Memory B cell (primary cell): ENCODE data around the gene VAV3.

Experiments
- ATAC-seq: fragments of 150-1000 bp; cut with Tn5 transposase; 2 replicates; pipeline ENCODE4 v1.10.0; 2021; ENCODE audit warnings: low read depth, mild to moderate bottlenecking, moderate library complexity
- DNase-seq, 2 donors: peaks; one replicate each; pipeline ENCODE4 v3.0.0; 2022; ENCODE audit warnings: low spot score in 2 of 2
- H3K27ac Mint-ChIP-seq: one replicate; pipeline ENCODE4 v1.8.0; 2022; ENCODE audit warnings: mild to moderate bottlenecking, moderate library complexity, mixed read lengths
- H3K27me3 Mint-ChIP-seq: one replicate; pipeline ENCODE4 v1.8.0; 2022; ENCODE audit warnings: mixed read lengths
- H3K36me3 Mint-ChIP-seq: one replicate; pipeline ENCODE4 v1.8.0; 2022; ENCODE audit warnings: mild to moderate bottlenecking, mixed read lengths
- H3K4me1 Mint-ChIP-seq: one replicate; pipeline ENCODE4 v1.8.0; 2022; ENCODE audit warnings: mixed read lengths
- H3K4me3 Mint-ChIP-seq: one replicate; pipeline ENCODE4 v1.8.0; 2022; ENCODE audit warnings: mild to moderate bottlenecking, moderate library complexity, mixed read lengths
- H3K9me3 Mint-ChIP-seq: one replicate; pipeline ENCODE4 v1.8.0; 2022; ENCODE audit warnings: mixed read lengths

Gene VAV3

DNA sequence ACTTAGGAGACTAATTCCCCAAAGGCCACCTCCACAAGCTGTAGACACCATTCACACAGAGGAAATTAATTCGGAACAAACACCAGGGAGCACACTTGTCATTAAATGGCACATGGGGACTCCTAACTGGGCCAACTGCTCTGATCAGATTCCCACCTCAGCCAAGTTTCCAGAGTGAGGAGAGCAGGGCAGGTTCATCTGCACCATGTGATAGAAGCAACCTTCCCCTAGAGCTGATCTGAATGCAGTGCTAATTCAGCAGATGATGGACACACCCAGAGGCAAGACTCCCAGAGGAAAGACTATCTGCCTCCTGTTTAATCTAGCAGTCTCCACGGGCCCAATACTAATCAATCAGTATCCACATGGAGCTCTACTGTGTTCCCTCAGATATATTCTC lies 147.0 kb downstream of the VAV3 start:
- Mint-ChIP-seq H3K27ac (no peak overlapping the region), H3K36me3 (peaks cover 27% of the 10 kb centered on the region), H3K27me3 (no peaks in the 10 kb centered on the region), H3K4me3 (no peak overlapping the region), H3K9me3 (peaks cover 1% of the 10 kb centered on the region), H3K4me1 (peaks cover 33% of the 10 kb centered on the region)
- DNase-seq (no peak), ATAC-seq (no peak)

DNA sequence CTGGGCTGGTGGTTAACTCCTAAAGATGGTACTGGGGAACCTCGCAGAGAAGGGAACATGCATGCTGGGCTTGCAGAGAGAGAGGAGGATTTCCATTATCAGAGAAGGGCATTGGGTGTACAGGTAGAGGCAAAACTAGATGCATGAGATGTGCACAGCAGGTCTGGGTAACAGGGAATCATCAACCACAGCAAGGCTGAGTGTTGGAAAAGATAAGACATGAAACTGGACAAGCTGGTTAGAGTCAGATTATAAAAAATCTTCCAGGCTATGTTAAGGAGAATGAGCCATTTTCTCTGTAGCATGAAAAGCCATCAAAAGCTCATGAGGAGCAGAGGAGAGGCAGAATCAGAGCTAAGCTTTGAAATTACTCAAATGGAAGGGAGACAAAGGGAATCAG lies 147.8 kb downstream of the VAV3 start:
- Mint-ChIP-seq H3K4me3 (no peak overlapping the region), H3K27me3 (no peaks in the 10 kb centered on the region), H3K9me3 (peaks cover 1% of the 10 kb centered on the region), H3K4me1 (peaks cover 32% of the 10 kb centered on the region), H3K27ac (no peak overlapping the region), H3K36me3 (peaks cover 25% of the 10 kb centered on the region)
- DNase-seq: no peak
- no peak for ATAC-seq

DNA sequence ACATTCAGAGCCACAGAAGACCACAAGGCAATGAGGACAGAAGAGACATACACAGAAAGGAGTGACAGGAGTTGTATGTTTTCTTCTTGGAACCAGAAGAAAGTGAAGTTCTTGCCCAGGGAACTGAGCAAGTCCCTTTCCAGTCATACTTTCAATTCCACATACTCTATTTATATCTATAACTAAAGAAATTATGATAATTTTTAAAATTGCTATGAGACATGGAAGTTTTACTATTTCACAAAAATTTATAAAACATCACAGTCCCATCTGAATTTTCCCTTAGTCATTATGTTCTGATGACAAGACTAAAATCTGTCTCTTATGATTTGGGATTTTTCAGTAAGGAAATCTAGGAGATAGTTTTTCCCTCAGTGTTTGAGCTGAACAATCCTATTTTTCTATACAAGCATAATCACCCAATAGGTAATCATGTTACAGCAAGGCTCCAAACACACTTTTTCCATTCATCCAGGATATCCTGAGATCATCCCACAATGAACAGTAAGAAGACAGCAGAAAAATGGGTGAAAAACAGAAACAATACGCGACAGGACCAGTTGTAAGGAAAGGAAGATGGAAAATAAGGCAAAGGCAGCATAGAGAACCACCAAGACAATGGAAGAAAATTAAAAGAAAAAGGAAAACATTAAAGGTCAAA lies 154.6 kb downstream of the VAV3 start:
- Mint-ChIP-seq H3K27ac (peak overlapping the region; percentile 2), H3K4me3 (peak overlapping the region; percentile 16), H3K27me3 (no peaks in the 10 kb centered on the region), H3K9me3 (no peaks in the 10 kb centered on the region), H3K36me3 (peaks cover 10% of the 10 kb centered on the region), H3K4me1 (peaks cover 44% of the 10 kb centered on the region)
- ATAC-seq: no peak
- no peak for DNase-seq

DNA sequence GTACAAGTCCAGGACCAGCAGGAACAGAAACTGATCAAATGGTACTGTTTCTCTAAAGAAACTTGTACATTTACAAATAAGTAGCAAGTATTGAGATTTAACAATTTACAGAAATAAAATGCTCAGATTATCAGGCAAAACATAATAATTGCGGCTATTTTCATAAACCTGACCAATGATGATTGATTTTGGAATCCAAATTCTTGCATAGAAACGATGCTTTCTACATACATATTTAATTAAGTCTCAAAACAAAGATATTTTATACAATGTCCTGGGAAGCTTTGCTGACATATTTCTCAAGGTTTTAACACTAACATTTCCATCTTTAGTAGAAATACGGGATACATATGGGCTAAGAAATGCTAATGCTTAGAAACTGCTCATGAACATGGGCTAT lies 157.1 kb downstream of the VAV3 start:
- no peak for DNase-seq
- Mint-ChIP-seq H3K4me1 (peaks cover 54% of the 10 kb centered on the region), H3K9me3 (peaks cover 1% of the 10 kb centered on the region), H3K27me3 (no peaks in the 10 kb centered on the region), H3K36me3 (peaks cover 4% of the 10 kb centered on the region), H3K4me3 (peak overlapping the region; percentile 6), H3K27ac (peak overlapping the region; percentile 40)
- ATAC-seq: no peak

DNA sequence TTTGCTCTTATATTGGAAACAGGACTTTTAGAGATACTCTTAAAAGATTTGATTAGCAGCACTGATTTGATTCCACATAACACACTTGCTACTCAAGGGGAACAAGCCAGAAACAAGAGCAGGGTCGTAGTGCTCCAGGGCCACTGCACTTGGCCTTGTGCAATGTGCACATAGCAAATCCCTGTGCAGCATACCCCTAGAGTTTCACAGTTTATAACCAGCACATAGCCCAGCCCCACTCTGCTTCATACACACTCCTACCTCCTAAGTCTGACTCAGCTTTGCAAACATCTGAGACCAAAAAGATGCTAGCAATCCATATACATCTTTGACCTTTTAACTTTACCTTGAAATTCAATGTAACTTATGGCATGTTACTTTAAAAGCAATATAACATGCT lies 157.6 kb downstream of the VAV3 start:
- no peaks in the 10 kb centered on the region for H3K27me3 Mint-ChIP-seq
- peaks cover 55% of the 10 kb centered on the region for H3K4me1 Mint-ChIP-seq
- ATAC-seq: no peak
- H3K4me3 Mint-ChIP-seq: peak overlapping the region; percentile 6
- peaks cover 1% of the 10 kb centered on the region for H3K9me3 Mint-ChIP-seq
- DNase-seq: no peak
- H3K36me3 Mint-ChIP-seq: peaks cover 2% of the 10 kb centered on the region
- H3K27ac Mint-ChIP-seq: peak overlapping the region; percentile 40

DNA sequence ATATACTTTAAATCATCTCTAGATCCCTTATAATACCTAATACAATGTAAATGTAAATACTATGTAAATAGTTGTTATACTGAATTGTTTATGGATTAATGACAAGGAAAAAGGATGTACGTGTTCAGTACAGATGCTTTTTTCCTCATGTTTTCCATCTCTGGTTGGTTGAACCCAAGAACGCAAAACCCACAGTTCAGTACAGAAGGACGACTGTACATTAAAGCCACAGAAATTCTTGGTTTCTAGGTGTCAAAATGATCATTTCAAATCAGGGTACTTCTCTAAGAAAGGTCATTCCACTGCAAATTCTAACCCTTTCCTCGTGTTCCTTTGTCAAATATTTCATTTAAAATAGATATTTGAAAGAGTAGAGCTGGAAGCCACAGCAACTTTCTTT lies 158.1 kb downstream of the VAV3 start:
- peaks cover 2% of the 10 kb centered on the region for H3K36me3 Mint-ChIP-seq
- DNase-seq: no peak
- no peaks in the 10 kb centered on the region for H3K27me3 Mint-ChIP-seq
- no peak for ATAC-seq
- H3K4me1 Mint-ChIP-seq: peaks cover 59% of the 10 kb centered on the region
- no peak overlapping the region for H3K4me3 Mint-ChIP-seq
- H3K9me3 Mint-ChIP-seq: peaks cover 1% of the 10 kb centered on the region
- no peak overlapping the region for H3K27ac Mint-ChIP-seq

DNA sequence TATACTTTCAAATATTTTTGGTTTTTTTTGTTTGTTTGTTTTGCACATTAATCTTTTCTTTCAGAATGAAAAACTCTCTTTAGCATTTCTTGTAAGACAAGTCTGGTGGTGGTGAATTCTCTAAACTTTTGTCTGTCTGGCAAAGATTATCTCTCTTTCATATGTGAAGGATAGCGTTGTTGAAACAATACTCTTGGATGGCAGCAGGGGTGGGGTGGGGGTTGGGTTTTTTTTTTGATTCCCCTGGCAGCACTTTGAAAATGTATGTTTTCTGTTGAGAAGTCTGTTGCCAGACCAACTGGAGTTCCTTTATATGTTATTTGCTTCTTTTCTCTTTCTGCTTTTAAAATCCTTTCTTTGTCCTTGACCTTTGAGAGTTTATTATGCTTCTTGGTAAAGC lies 160.2 kb downstream of the VAV3 start:
- peak overlapping the region; percentile 58 for H3K4me3 Mint-ChIP-seq
- no peaks in the 10 kb centered on the region for H3K27me3 Mint-ChIP-seq
- DNase-seq (no peak), ATAC-seq (no peak)
- peak overlapping the region; percentile 76 for H3K27ac Mint-ChIP-seq
- H3K36me3 Mint-ChIP-seq: no peaks in the 10 kb centered on the region
- H3K9me3 Mint-ChIP-seq: peaks cover 7% of the 10 kb centered on the region
- peaks cover 51% of the 10 kb centered on the region for H3K4me1 Mint-ChIP-seq

DNA sequence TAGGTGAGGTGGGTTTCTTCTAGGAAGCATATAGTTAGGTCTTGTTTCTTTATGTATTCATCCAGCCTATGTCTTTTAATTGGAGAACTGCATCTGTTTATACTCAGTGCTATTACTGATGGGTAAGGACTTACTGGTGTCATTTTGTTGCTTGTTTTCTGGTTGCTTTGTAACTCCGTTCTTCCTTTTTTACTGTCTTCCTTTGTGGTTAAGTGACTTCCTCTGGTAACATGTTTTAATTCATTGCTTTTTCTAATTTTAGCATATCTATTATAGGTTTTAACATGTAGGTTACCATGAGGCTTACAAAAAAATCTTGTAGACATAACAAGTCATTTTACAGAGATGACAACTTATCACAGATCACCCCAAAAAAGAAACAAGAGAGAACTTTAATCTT lies 160.8 kb downstream of the VAV3 start:
- DNase-seq (no peak), ATAC-seq (peak; percentile 75)
- no peaks in the 10 kb centered on the region for H3K27me3 Mint-ChIP-seq
- no peaks in the 10 kb centered on the region for H3K36me3 Mint-ChIP-seq
- peak overlapping the region; percentile 76 for H3K27ac Mint-ChIP-seq
- peaks cover 51% of the 10 kb centered on the region for H3K4me1 Mint-ChIP-seq
- H3K9me3 Mint-ChIP-seq: peaks cover 7% of the 10 kb centered on the region
- H3K4me3 Mint-ChIP-seq: peak overlapping the region; percentile 49

DNA sequence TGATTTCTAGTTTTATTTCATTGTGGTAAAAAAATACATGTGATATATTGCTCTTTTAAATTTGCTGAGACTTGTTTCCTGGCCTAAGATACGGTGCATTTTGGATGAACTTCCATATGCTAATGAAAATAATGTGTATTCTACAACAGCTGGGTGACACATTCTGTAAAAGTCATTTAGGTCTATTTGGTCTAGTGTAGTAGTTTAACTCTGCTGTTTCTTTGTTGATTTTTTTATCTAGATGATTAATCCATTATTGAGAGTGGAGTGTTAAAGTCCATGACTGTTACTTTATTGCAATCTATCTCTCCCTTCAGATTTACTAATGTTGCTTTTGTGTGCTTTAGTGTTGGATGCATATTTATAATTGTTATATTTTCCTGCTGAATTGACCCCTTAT lies 161.4 kb downstream of the VAV3 start:
- Mint-ChIP-seq H3K4me3 (peak overlapping the region; percentile 47), H3K36me3 (no peaks in the 10 kb centered on the region), H3K4me1 (peaks cover 49% of the 10 kb centered on the region), H3K9me3 (peaks cover 7% of the 10 kb centered on the region), H3K27me3 (no peaks in the 10 kb centered on the region), H3K27ac (peak overlapping the region; percentile 76)
- DNase-seq (no peak), ATAC-seq (no peak)

DNA sequence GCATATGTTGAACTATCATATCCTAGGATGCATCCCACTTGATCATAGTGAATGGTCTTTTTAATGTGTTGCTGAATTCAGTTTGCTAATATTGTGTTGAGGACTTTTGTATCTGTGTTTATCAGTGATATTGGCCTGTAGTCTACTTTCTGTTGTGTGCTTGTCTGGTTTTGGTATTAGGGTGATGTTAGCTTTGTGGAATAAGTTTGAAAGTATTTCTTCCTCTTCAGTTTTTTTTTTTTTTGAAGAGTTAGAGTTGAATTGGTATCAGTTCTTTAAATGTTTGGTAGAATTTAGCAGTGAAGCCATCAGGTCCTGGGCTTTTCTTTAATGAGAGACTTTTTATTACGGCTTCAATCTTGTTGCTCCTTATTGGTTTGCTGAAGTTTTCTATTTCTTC lies 162.3 kb downstream of the VAV3 start:
- no peaks in the 10 kb centered on the region for H3K36me3 Mint-ChIP-seq
- H3K27ac Mint-ChIP-seq: peak overlapping the region; percentile 76
- peaks cover 47% of the 10 kb centered on the region for H3K4me1 Mint-ChIP-seq
- peaks cover 7% of the 10 kb centered on the region for H3K9me3 Mint-ChIP-seq
- no peak for DNase-seq
- H3K4me3 Mint-ChIP-seq: peak overlapping the region; percentile 47
- ATAC-seq: peak; percentile 69
- no peaks in the 10 kb centered on the region for H3K27me3 Mint-ChIP-seq

DNA sequence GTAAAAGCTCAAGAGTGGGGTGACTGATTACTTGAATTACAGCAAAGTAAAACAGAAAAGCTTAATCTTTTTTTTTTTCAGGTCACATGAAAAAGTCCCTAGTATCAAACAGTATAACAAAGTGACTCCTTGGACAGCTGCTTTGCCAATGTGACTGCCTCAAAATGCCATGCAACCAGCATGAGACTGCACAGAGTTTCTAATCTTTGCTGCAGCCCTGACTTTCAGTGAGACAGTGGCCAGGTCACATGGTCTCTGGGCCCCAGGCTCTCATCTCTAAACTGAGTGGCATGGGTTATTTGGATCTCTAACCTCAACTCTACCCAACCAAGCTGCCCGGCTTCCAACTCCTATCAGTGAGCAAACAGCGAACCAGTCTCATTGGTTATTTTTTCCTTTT lies 169.0 kb downstream of the VAV3 start:
- Mint-ChIP-seq H3K27ac (peak overlapping the region; percentile 52), H3K4me1 (peaks cover 26% of the 10 kb centered on the region), H3K4me3 (peak overlapping the region; percentile 34), H3K9me3 (peaks cover 6% of the 10 kb centered on the region), H3K36me3 (no peaks in the 10 kb centered on the region), H3K27me3 (no peaks in the 10 kb centered on the region)
- ATAC-seq (peak; percentile 55), DNase-seq (no peak)

DNA sequence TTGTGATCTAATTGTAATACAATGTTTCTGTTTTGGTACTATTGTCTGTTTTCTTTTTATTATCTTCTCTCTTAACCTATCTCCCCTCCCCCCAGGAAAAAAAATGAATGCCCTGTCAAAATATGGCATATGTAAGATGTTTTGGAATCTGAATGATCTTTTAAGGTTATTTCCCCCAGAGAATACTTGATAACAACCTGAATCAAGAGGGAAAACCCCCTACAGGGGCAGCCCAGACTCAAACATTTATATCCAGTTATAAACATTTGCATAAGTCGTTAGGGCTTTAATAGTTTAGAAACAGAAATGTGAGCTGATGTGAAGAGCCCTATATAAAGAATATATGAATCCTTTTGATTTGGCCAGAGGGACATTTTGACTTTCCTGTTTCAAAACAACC lies 169.5 kb downstream of the VAV3 start:
- DNase-seq (peak in 1 of 2 donors; percentile 22), ATAC-seq (peak; percentile 92)
- H3K27ac Mint-ChIP-seq: peak overlapping the region; percentile 52
- H3K9me3 Mint-ChIP-seq: peaks cover 2% of the 10 kb centered on the region
- H3K4me1 Mint-ChIP-seq: peaks cover 26% of the 10 kb centered on the region
- no peaks in the 10 kb centered on the region for H3K27me3 Mint-ChIP-seq
- H3K36me3 Mint-ChIP-seq: no peaks in the 10 kb centered on the region
- no peak overlapping the region for H3K4me3 Mint-ChIP-seq

DNA sequence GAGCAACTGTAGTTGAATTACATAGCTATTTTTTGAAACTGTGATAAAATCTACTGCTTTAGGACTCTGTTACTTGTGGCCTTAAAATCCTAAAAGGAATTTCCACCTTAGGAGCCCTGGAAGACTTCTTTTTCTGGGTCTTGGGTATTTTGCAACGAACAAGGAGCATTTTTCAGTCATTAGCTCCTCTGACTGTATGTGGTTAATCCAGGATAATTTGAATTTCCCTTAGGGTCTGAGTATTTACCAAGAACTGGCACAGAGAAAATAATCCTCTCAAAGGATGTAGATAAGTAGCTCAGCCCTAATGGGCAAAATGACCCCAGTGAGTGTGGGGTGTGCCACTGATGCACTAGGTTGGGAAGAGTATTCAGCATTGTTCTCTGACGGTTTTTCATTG lies 170.4 kb downstream of the VAV3 start:
- H3K9me3 Mint-ChIP-seq: no peaks in the 10 kb centered on the region
- peaks cover 29% of the 10 kb centered on the region for H3K4me1 Mint-ChIP-seq
- H3K27me3 Mint-ChIP-seq: no peaks in the 10 kb centered on the region
- DNase-seq (no peak), ATAC-seq (no peak)
- H3K36me3 Mint-ChIP-seq: no peaks in the 10 kb centered on the region
- H3K4me3 Mint-ChIP-seq: no peak overlapping the region
- H3K27ac Mint-ChIP-seq: peak overlapping the region; percentile 52

DNA sequence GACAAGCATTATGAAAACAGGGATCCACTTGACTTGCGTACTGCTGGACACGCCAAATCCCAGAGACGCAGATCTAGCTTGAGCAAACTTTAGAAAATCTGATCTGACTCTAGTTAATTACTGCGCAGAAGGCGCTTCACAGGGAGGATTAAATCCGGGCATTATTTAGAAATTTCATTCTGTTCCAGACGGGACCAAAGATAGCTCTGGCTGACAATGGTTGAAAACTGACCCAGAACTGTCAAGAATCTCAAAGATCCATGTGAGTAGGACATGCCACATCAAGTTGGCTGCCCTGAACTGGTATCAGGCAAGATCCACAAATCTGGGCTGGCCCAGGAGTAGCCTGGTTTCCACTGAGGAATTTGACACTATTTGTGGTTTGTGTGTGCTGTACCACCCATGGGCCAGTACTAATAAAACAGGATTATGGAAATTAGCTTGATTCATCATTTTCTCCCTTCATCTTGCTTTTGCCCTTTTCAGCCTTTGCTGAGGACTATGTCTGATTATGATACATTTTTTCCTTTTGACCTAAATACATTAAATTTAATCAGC lies 171.0 kb downstream of the VAV3 start:
- no peaks in the 10 kb centered on the region for H3K9me3 Mint-ChIP-seq
- H3K4me3 Mint-ChIP-seq: no peak overlapping the region
- ATAC-seq (no peak), DNase-seq (no peak)
- peaks cover 32% of the 10 kb centered on the region for H3K4me1 Mint-ChIP-seq
- no peaks in the 10 kb centered on the region for H3K36me3 Mint-ChIP-seq
- H3K27me3 Mint-ChIP-seq: no peaks in the 10 kb centered on the region
- no peak overlapping the region for H3K27ac Mint-ChIP-seq

DNA sequence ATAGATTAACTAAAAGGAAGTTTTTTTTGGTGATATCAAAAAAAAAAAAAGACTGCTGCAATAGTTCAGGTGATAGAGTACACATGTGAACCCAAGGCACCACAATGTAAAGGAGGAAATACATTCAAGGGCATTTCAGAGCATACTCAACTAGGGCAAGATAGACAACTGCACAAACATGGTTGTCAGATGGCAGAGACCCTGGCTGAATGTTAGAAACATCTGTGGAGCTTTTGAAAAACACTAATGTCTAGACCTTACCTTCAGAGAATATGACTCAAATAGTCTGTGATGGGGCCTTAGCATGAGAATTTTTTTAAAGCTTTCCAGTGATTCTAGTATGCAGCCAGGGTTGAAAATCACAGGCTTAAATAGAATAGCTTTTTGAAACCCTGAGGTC lies 173.6 kb downstream of the VAV3 start:
- Mint-ChIP-seq H3K4me1 (peaks cover 49% of the 10 kb centered on the region), H3K9me3 (no peaks in the 10 kb centered on the region), H3K27ac (no peak overlapping the region), H3K27me3 (no peaks in the 10 kb centered on the region), H3K4me3 (no peak overlapping the region), H3K36me3 (no peaks in the 10 kb centered on the region)
- no peak for DNase-seq
- ATAC-seq: no peak
